MG63 (cell line): ENCODE data around the gene KIF5A. TPM values are rescaled to one million over a fixed set of nuclear protein-coding genes. Genes with fewer than 3 reads are reported as not detected.

Source experiments
- DNase-seq: peaks from one replicate; pipeline ENCODE4 v3.0.0-alpha.2; 2020
- H3K27me3 ChIP-seq: fragments of 250-450 bp; sonication (Bioruptor Pico); 2 replicates; pipeline ENCODE4 v1.5.1; 2020; ENCODE audit warnings: mild to moderate bottlenecking, moderate library complexity
- H3K36me3 ChIP-seq: fragments of 250-450 bp; sonication (Bioruptor Pico); 2 replicates; pipeline ENCODE4 v1.5.1; 2020; ENCODE audit warnings: mild to moderate bottlenecking, moderate library complexity
- H3K4me3 ChIP-seq: fragments of 250-450 bp; sonication (Bioruptor Pico); 2 replicates; pipeline ENCODE4 v1.5.1; 2020; ENCODE audit warnings: mild to moderate bottlenecking, moderate library complexity
- H3K9me3 ChIP-seq: fragments of 250-450 bp; sonication (Bioruptor Pico); 2 replicates; pipeline ENCODE4 v1.5.1; 2020; ENCODE audit warnings: mild to moderate bottlenecking, moderate library complexity
- total RNA-seq: library from RNA; depleted of rRNA; stranded (reverse); fragments of >200 nt; shearing (Covaris generic); gene quantifications from 2 replicates; pipeline ENCODE4 v1.2.3, GENCODE V29; 2014; ENCODE audit warnings: low replicate concordance

The KIF5A gene
- total RNA-seq, 1 experiment from 2014 or later = not detected

GRCh38 chr12:57623811-57624390 is 74.1 kb downstream of the KIF5A start:
- Histone ChIP-seq H3K27me3 (no peaks in the 10 kb centered on the region), H3K4me3 (no peak overlapping the region), H3K9me3 (no peaks in the 10 kb centered on the region), H3K36me3 (no peaks in the 10 kb centered on the region)
- no peak for DNase-seq

GRCh38 chr12:57624441-57625220 is 74.8 kb downstream of the KIF5A start:
- Histone ChIP-seq H3K36me3 (no peaks in the 10 kb centered on the region), H3K4me3 (no peak overlapping the region), H3K27me3 (no peaks in the 10 kb centered on the region), H3K9me3 (no peaks in the 10 kb centered on the region)
- no peak for DNase-seq

- H3K27me3 ChIP-seq = no peaks in the 10 kb centered on the region
- no peaks in the 10 kb centered on the region for H3K36me3 ChIP-seq
- H3K4me3 ChIP-seq = no peak overlapping the region
- H3K9me3 ChIP-seq = no peaks in the 10 kb centered on the region
- no peak for DNase-seq
These were observed 75.6 kb downstream of the KIF5A start for GRCh38 chr12:57625261-57626032.

- DNase-seq = no peak
These were observed 76.5 kb downstream of the KIF5A start for GRCh38 chr12:57626111-57626920.

GRCh38 chr12:57626921-57627445 is 77.1 kb downstream of the KIF5A start:
- no peak overlapping the region for H3K4me3 ChIP-seq
- no peak for DNase-seq
- H3K36me3 ChIP-seq = no peaks in the 10 kb centered on the region
- no peaks in the 10 kb centered on the region for H3K9me3 ChIP-seq
- no peaks in the 10 kb centered on the region for H3K27me3 ChIP-seq

More at GRCh38 chr12:57626111-57626920, 76.5 kb downstream of the KIF5A start:
- Histone ChIP-seq H3K9me3 (no peaks in the 10 kb centered on the region), H3K4me3 (no peak overlapping the region), H3K36me3 (no peaks in the 10 kb centered on the region), H3K27me3 (no peaks in the 10 kb centered on the region)

GRCh38 chr12:57627501-57628279 is 77.8 kb downstream of the KIF5A start:
- no peaks in the 10 kb centered on the region for H3K36me3 ChIP-seq
- H3K9me3 ChIP-seq = no peaks in the 10 kb centered on the region
- no peak for DNase-seq
- H3K27me3 ChIP-seq = no peaks in the 10 kb centered on the region
- H3K4me3 ChIP-seq = no peak overlapping the region

- Histone ChIP-seq H3K9me3 (no peaks in the 10 kb centered on the region), H3K4me3 (no peak overlapping the region), H3K36me3 (no peaks in the 10 kb centered on the region), H3K27me3 (no peaks in the 10 kb centered on the region)
- no peak for DNase-seq
These were observed 78.7 kb downstream of the KIF5A start for GRCh38 chr12:57628280-57629191.

GRCh38 chr12:57629897-57630471 is 80.1 kb downstream of the KIF5A start:
- Histone ChIP-seq H3K9me3 (no peaks in the 10 kb centered on the region), H3K36me3 (no peaks in the 10 kb centered on the region)
- DNase-seq = no peak

GRCh38 chr12:57630891-57631433 is 81.1 kb downstream of the KIF5A start:
- no peaks in the 10 kb centered on the region for H3K36me3 ChIP-seq
- H3K4me3 ChIP-seq = no peak overlapping the region
- no peaks in the 10 kb centered on the region for H3K27me3 ChIP-seq
- DNase-seq = no peak
- no peaks in the 10 kb centered on the region for H3K9me3 ChIP-seq

More at GRCh38 chr12:57629897-57630471, 80.1 kb downstream of the KIF5A start:
- H3K27me3 ChIP-seq = no peaks in the 10 kb centered on the region
- no peak overlapping the region for H3K4me3 ChIP-seq

- H3K27me3 ChIP-seq = no peaks in the 10 kb centered on the region
- no peaks in the 10 kb centered on the region for H3K9me3 ChIP-seq
- peak overlapping the region; percentile 69 for H3K4me3 ChIP-seq
- H3K36me3 ChIP-seq = no peaks in the 10 kb centered on the region
- DNase-seq = no peak
These were observed 81.8 kb downstream of the KIF5A start for GRCh38 chr12:57631566-57632072.

GRCh38 chr12:57632073-57632957 is 82.5 kb downstream of the KIF5A start:
- Histone ChIP-seq H3K36me3 (no peaks in the 10 kb centered on the region), H3K4me3 (peak overlapping the region; percentile 69), H3K9me3 (no peaks in the 10 kb centered on the region), H3K27me3 (no peaks in the 10 kb centered on the region)
- peak; percentile 12 for DNase-seq

- no peaks in the 10 kb centered on the region for H3K9me3 ChIP-seq
- no peaks in the 10 kb centered on the region for H3K27me3 ChIP-seq
- peak within 1 kb of the TSS; percentile 69 for H3K4me3 ChIP-seq
- H3K36me3 ChIP-seq = no peaks in the 10 kb centered on the region
- DNase-seq = peak; percentile 68
These were observed 83.4 kb downstream of the KIF5A start, which contains the start of gene B4GALNT1 for GRCh38 chr12:57632958-57633840. B4GALNT1 (minus strand) TSS chr12:57633201; CDS start chr12:57632132, 1,069 bp downstream.
